HEK293T (cell line): ENCODE measurements around the gene TMEM134.
"Not testable (repeated sequence)": the region's sequence is repeated elsewhere in the genome, so short reads cannot be mapped to it uniquely, and the experiment has no call there.

Source experiments
- CTCF ChIA-PET: fragments of 350-600 bp; formaldehyde crosslinking; extraction: SDS; loops from one replicate; lab custom pipeline; 2021; ENCODE audit warnings: antibody characterized with exemption, inconsistent platforms; lab: Yijun Ruan, JAX
- POLR2A ChIA-PET: fragments of 350-600 bp; formaldehyde crosslinking; extraction: SDS; loops from one replicate; lab custom pipeline; 2020; ENCODE audit warnings: antibody characterized with exemption, inconsistent platforms; lab: Yijun Ruan, JAX
- DNase-seq: peaks from one replicate; pipeline ENCODE4 v3.0.0; 2012; ENCODE audit warnings: mixed read lengths; ENCODE audit errors: extremely low spot score
- ARNT ChIP-seq: fragments of 450-650 bp; IDR thresholded peaks from 2 replicates; pipeline ENCODE4 v1.6.1; 2017; ENCODE audit warnings: mild to moderate bottlenecking
- BHLHE40 ChIP-seq: fragments of 450-650 bp; IDR thresholded peaks from 2 replicates; pipeline ENCODE4 v1.6.1; 2016; ENCODE audit warnings: mild to moderate bottlenecking, moderate library complexity, borderline replicate concordance
- CTBP1 ChIP-seq: fragments of 450-650 bp; IDR thresholded peaks from 2 replicates; pipeline ENCODE4 v1.6.1; 2016; ENCODE audit warnings: borderline replicate concordance
- ELF4 ChIP-seq: fragments of 450-650 bp; IDR thresholded peaks from 2 replicates; pipeline ENCODE4 v1.6.1; 2017; ENCODE audit warnings: antibody characterized with exemption
- FOXA1 ChIP-seq: fragments of 450-650 bp; IDR thresholded peaks from 2 replicates; pipeline ENCODE4 v1.6.1; 2016; ENCODE audit warnings: mild to moderate bottlenecking
- FOXK2 ChIP-seq: fragments of 450-650 bp; IDR thresholded peaks from 2 replicates; pipeline ENCODE4 v1.6.1; 2016; ENCODE audit warnings: mild to moderate bottlenecking
- FOXM1 ChIP-seq: fragments of 450-650 bp; IDR thresholded peaks from 2 replicates; pipeline ENCODE4 v1.6.1; 2017; ENCODE audit warnings: mild to moderate bottlenecking, borderline replicate concordance
- HDGF ChIP-seq: fragments of 450-650 bp; IDR thresholded peaks from 2 replicates; pipeline ENCODE4 v1.6.1; 2017; ENCODE audit warnings: antibody characterized with exemption, borderline replicate concordance
- L3MBTL2 ChIP-seq: fragments of 450-650 bp; conservative IDR thresholded peaks from 2 replicates; pipeline ENCODE4 v1.6.1; 2016; ENCODE audit warnings: mild to moderate bottlenecking
- LEF1 ChIP-seq: fragments of 450-650 bp; IDR thresholded peaks from 2 replicates; pipeline ENCODE4 v1.6.1; 2017; ENCODE audit warnings: mild to moderate bottlenecking, borderline replicate concordance
- NFRKB ChIP-seq: fragments of 450-650 bp; IDR thresholded peaks from 2 replicates; pipeline ENCODE4 v1.6.1; 2016; ENCODE audit warnings: mild to moderate bottlenecking, moderate library complexity
- PKNOX1 ChIP-seq: fragments of 450-650 bp; IDR thresholded peaks from 2 replicates; pipeline ENCODE4 v1.6.1; 2016
- SP1 ChIP-seq: fragments of 450-650 bp; IDR thresholded peaks from 2 replicates; pipeline ENCODE4 v1.6.1; 2017
- SUZ12 ChIP-seq: fragments of 450-650 bp; IDR thresholded peaks from 2 replicates; pipeline ENCODE4 v1.6.1; 2016; ENCODE audit warnings: mild to moderate bottlenecking
- TARDBP ChIP-seq: fragments of 450-650 bp; IDR thresholded peaks from 2 replicates; pipeline ENCODE4 v1.6.1; 2016
- ZNF384 ChIP-seq: fragments of 450-650 bp; IDR thresholded peaks from 2 replicates; pipeline ENCODE4 v1.6.1; 2016

Gene TMEM134

GRCh38 chr11:67486481-67487195 is 17.6 kb upstream of the TMEM134 start:
- TF ChIP-seq ARNT (no peak), SUZ12 (no peak), BHLHE40 (no peak), L3MBTL2 (no peak), HDGF (no peak), CTBP1 (no peak), FOXK2 (no peak), ZNF384 (no peak), FOXA1 (no peak), NFRKB (no peak), TARDBP (no peak), ELF4 (no peak), SP1 (no peak), FOXM1 (no peak), LEF1 (no peak), PKNOX1 (no peak)
- CTCF ChIA-PET, result no interaction called here
- POLR2A ChIA-PET, result no interaction called here
- no peak for DNase-seq

GRCh38 chr11:67485873-67486361 is 16.9 kb upstream of the TMEM134 start:
- DNase-seq, CTCF ChIA-PET, POLR2A ChIA-PET: not testable (repeated sequence)

GRCh38 chr11:67484847-67485311 is 15.8 kb upstream of the TMEM134 start:
- ChIA-PET CTCF (no interaction called here), POLR2A (no interaction called here)
- TF ChIP-seq TARDBP (no peak), L3MBTL2 (no peak), NFRKB (no peak), ZNF384 (no peak), SP1 (no peak), LEF1 (no peak), ARNT (no peak), HDGF (no peak)
- DNase-seq, result no peak

GRCh38 chr11:67483831-67484665 is 15.0 kb upstream of the TMEM134 start:
- no peak for DNase-seq
- ChIA-PET CTCF (no interaction called here), POLR2A (no interaction called here)
- TF ChIP-seq PKNOX1 (no peak), ARNT (no peak), HDGF (no peak), LEF1 (no peak), L3MBTL2 (no peak), FOXK2 (no peak), BHLHE40 (no peak), SUZ12 (no peak), TARDBP (no peak), SP1 (no peak), ZNF384 (no peak), CTBP1 (no peak), FOXA1 (no peak), ELF4 (no peak), FOXM1 (no peak), NFRKB (no peak)

- ChIA-PET POLR2A (interaction anchor here (0.6 to 1.6 kb wide), 14 partner anchors 9 to 129 kb away, joined by 3 to 10 read pairs (median 4); partner anchors contain the start of genes PPP1CA, RAD9A and TMEM134), CTCF (interaction anchor here (0.6 to 0.7 kb wide), 2 partner anchors 12 to 90 kb away, joined by 3 to 4 read pairs; no protein-coding TSS in a partner anchor)
- TF ChIP-seq L3MBTL2 (peak; percentile 100), PKNOX1 (peak; percentile 98), ELF4 (peak; percentile 52; the same call in 1 of the 2 replicates), TARDBP (no peak), LEF1 (no peak)
- peak; percentile 98 for DNase-seq
Observed at GRCh38 chr11:67482827-67483798, 14.1 kb upstream of the TMEM134 start, which contains the start of gene AIP. TSS of gene AIP (plus strand) at chr11:67483026. CDS start at chr11:67483159, 133 bp downstream.
